NOMO-1 (cell line): ENCODE data around the gene OXER1.

Source experiments
- DNase-seq, 2 experiments: peaks; one replicate each; lab custom pipeline; 2025; ENCODE audit not compliant: unreplicated experiment in 2 of 2; lab: John Stamatoyannopoulos, UW

OXER1 gene

GRCh38 chr2:42713920-42714319 is 50.0 kb downstream of the OXER1 start:
- no peak for DNase-seq

GRCh38 chr2:42712934-42713333 is 51.0 kb downstream of the OXER1 start:
- DNase-seq, result no peak
